ENCODE results near the gene CELF1. TPM values are rescaled to one million over a fixed set of nuclear protein-coding genes. Genes with fewer than 3 reads are reported as not detected.

CELF1 gene
- polyA plus RNA-seq, 1 of the 3 experiments (the other 2 are of a cell fraction) = 47.5 TPM

GRCh38 chr11:47477323-47477722 lies 75.6 kb downstream of the CELF1 start:
- ChIA-PET POLR2A (no interaction called here), CTCF (interaction anchor here (2.1 kb wide), 1 partner anchor 10 kb away, joined by 8 read pairs; no protein-coding TSS in a partner anchor)
- Histone ChIP-seq H3K9me3 (no peaks in the 10 kb centered on the region), H3K27me3 (ENCODE audit: insufficient read depth) (no peaks in the 10 kb centered on the region), H3K36me3 (replicated peaks in 1 of 2; ENCODE audit: control insufficient read depth in 1 of 2, insufficient read depth in 2 of 2, low read length in 1 of 2) (peaks cover 70 to 81% of the 10 kb centered on the region in 2 experiments), H3K9me2 (no peaks in the 10 kb centered on the region), H3K4me3 (ENCODE audit: low read depth in 2 of 2, low read length in 1 of 2) (no peak overlapping the region), H4K20me1 (ENCODE audit: insufficient read depth) (peaks cover 18% of the 10 kb centered on the region), H2AFZ (ENCODE audit: low read depth) (no peak overlapping the region), H3F3A (replicated peaks; ENCODE audit: insufficient read depth) (peaks cover 16% of the 10 kb centered on the region), H3K27ac (ENCODE audit: low read depth in 2 of 2, low read length in 1 of 2) (peak overlapping the region in 1 of 2 experiments; percentile 32; a peak in 2 of 4 replicates), H3K79me2 (ENCODE audit: insufficient read depth) (peaks cover 40% of the 10 kb centered on the region; the same call in 1 of the 2 replicates), H3K4me2 (0 out of 2 replicates have a peak overlapping the region, but pooled peaks have one; percentile 6), H3K9ac (no peak overlapping the region), H3K4me1 (ENCODE audit: control insufficient read depth in 1 of 2, insufficient read depth in 2 of 2, low read depth in 1 of 2, low read length in 1 of 2) (peaks cover 6 to 17% of the 10 kb centered on the region in 2 experiments; a peak in 2 of 4 replicates)
- no peak for DNase-seq
- peak; percentile 47 for TF ChIP-seq TCF12 (IDR thresholded peaks at IDR 0.05)
- TF ChIP-seq NFIC (IDR thresholded peaks at IDR 0.05; ENCODE audit: borderline replicate concordance) = peak; percentile 44
- 0 out of 2 replicates have a peak, but pooled peaks have one; percentile 37 for TF ChIP-seq FOSL2 (IDR thresholded peaks at IDR 0.05; ENCODE audit: borderline replicate concordance, low read depth)
- no peak for TF ChIP-seq GATA2 (CRISPR knock-in tag; IDR thresholded peaks at IDR 0.05)
- TF ChIP-seq USF2 (IDR thresholded peaks at IDR 0.05; ENCODE audit: borderline replicate concordance, low read depth, low read length) = no peak
- peak; percentile 46 for TF ChIP-seq PBX3 (IDR thresholded peaks at IDR 0.05)

GRCh38 chr11:47470671-47471070 lies 82.3 kb downstream of the CELF1 start:
- POLR2A ChIA-PET = no interaction called here
- DNase-seq = no peak
- peaks cover 31% of the 10 kb centered on the region for H4K20me1 ChIP-seq (ENCODE audit: insufficient read depth)

More at GRCh38 chr11:47470671-47471070, 82.3 kb downstream of the CELF1 start:
- no peak for TF ChIP-seq TCF12 (IDR thresholded peaks at IDR 0.05)
- no peak for TF ChIP-seq USF2 (IDR thresholded peaks at IDR 0.05; ENCODE audit: borderline replicate concordance, low read depth, low read length)
- TF ChIP-seq SMC3 (IDR thresholded peaks at IDR 0.05; ENCODE audit: low read depth, low read length) = no peak
- TF ChIP-seq JUND (IDR thresholded peaks at IDR 0.05) = no peak
- CTCF ChIA-PET = no interaction called here
- H2AFZ ChIP-seq (ENCODE audit: low read depth) = no peak overlapping the region
- H3K4me2 ChIP-seq = no peak overlapping the region
- H3K4me3 ChIP-seq (ENCODE audit: low read depth in 2 of 2, low read length in 1 of 2) = no peak overlapping the region
- peaks cover 15 to 25% of the 10 kb centered on the region in 2 experiments; a peak in 3 of 4 replicates for H3K4me1 ChIP-seq (ENCODE audit: control insufficient read depth in 1 of 2, insufficient read depth in 2 of 2, low read depth in 1 of 2, low read length in 1 of 2)
- H3K27me3 ChIP-seq (ENCODE audit: insufficient read depth) = no peaks in the 10 kb centered on the region
- no peaks in the 10 kb centered on the region for H3K9me2 ChIP-seq
- H3K27ac ChIP-seq (ENCODE audit: low read depth in 2 of 2, low read length in 1 of 2) = no peak overlapping the region
- H3F3A ChIP-seq (replicated peaks; ENCODE audit: insufficient read depth) = peaks cover 2% of the 10 kb centered on the region
- no peaks in the 10 kb centered on the region for H3K9me3 ChIP-seq
- 92% methylated on average over 4 of the region's 4 CpGs for WGBS (ENCODE audit: low lambda C conversion rate)
- peaks cover 71 to 79% of the 10 kb centered on the region in 2 experiments for H3K36me3 ChIP-seq (replicated peaks in 1 of 2; ENCODE audit: control insufficient read depth in 1 of 2, insufficient read depth in 2 of 2, low read length in 1 of 2)
- no peak overlapping the region for H3K9ac ChIP-seq
- peaks cover 52% of the 10 kb centered on the region for H3K79me2 ChIP-seq (ENCODE audit: insufficient read depth)
